ENCODE measurements around the gene SIT1. TPM values are rescaled to one million over a fixed set of nuclear protein-coding genes. Genes with fewer than 3 reads are reported as not detected.

Gene SIT1
- polyA plus RNA-seq, 1 experiment = not detected

GRCh38 chr9:35690614-35691333 lies 40.0 kb upstream of the SIT1 start:
- H3K36me3 ChIP-seq (ENCODE audit: control insufficient read depth, insufficient read depth, low read length) = peaks cover 14% of the 10 kb centered on the region
- POLR2A ChIA-PET = interaction anchor here (0.6 to 4.2 kb wide), 13 partner anchors 10 to 989 kb away, joined by 3 to 35 read pairs (median 4); partner anchors contain the start of genes CCDC107, CREB3, RMRP and TLN1
- no peak for TF ChIP-seq CTCF (IDR thresholded peaks at IDR 0.05; ENCODE audit: insufficient read depth, low read depth, low read length)
- peak overlapping the region; percentile 98 for H3K4me3 ChIP-seq (ENCODE audit: low read depth, low read length)
- peak; percentile 26 for DNase-seq (ENCODE audit: low read depth)
- CTCF ChIA-PET = interaction anchor here (0.6 to 3.8 kb wide), 9 partner anchors 8 to 87 kb away, joined by 3 to 26 read pairs (median 4); partner anchors contain the start of genes CCDC107 and RMRP
- no peaks in the 10 kb centered on the region for H3K27me3 ChIP-seq (ENCODE audit: control insufficient read depth, insufficient read depth, low read length)

GRCh38 chr9:35690294-35690613 lies 39.5 kb upstream of the SIT1 start:
- POLR2A ChIA-PET = interaction anchor here (0.6 to 4.2 kb wide), 9 partner anchors 9 to 988 kb away, joined by 3 to 35 read pairs (median 7); partner anchors contain the start of genes CCDC107, CREB3, RMRP and TLN1
- TF ChIP-seq CTCF (IDR thresholded peaks at IDR 0.05; ENCODE audit: insufficient read depth, low read depth, low read length) = no peak
- peaks cover 19% of the 10 kb centered on the region for H3K36me3 ChIP-seq (ENCODE audit: control insufficient read depth, insufficient read depth, low read length)
- peak overlapping the region; percentile 98 for H3K4me3 ChIP-seq (ENCODE audit: low read depth, low read length)
- CTCF ChIA-PET = interaction anchor here (0.6 to 3.8 kb wide), 8 partner anchors 9 to 153 kb away, joined by 3 to 26 read pairs (median 4); partner anchors contain the start of genes CCDC107, RMRP and TLN1
- peak; percentile 20 for DNase-seq (ENCODE audit: low read depth)
- no peaks in the 10 kb centered on the region for H3K27me3 ChIP-seq (ENCODE audit: control insufficient read depth, insufficient read depth, low read length)

- peak; percentile 46 for DNase-seq (ENCODE audit: low read depth)
- CTCF ChIA-PET = interaction anchor here (0.6 to 3.8 kb wide), 9 partner anchors 9 to 153 kb away, joined by 3 to 26 read pairs (median 5); partner anchors contain the start of genes CCDC107, RMRP and TLN1
- peak within 1 kb of the TSS; percentile 98 for H3K4me3 ChIP-seq (ENCODE audit: low read depth, low read length)
- TF ChIP-seq CTCF (IDR thresholded peaks at IDR 0.05; ENCODE audit: insufficient read depth, low read depth, low read length) = no peak
- POLR2A ChIA-PET = interaction anchor here (0.6 to 4.2 kb wide), 7 partner anchors 9 to 60 kb away, joined by 3 to 35 read pairs (median 7); partner anchors contain the start of genes CCDC107, CREB3, RMRP and TLN1
- no peaks in the 10 kb centered on the region for H3K27me3 ChIP-seq (ENCODE audit: control insufficient read depth, insufficient read depth, low read length)
- H3K36me3 ChIP-seq (ENCODE audit: control insufficient read depth, insufficient read depth, low read length) = peaks cover 25% of the 10 kb centered on the region
Observed at GRCh38 chr9:35689542-35690293, 39.0 kb upstream of the SIT1 start, which contains the start of gene TPM2. Gene TPM2 (minus strand): TSS chr9:35689925. CDS start chr9:35689817, 108 bp downstream.

- DNase-seq (ENCODE audit: low read depth) = peak; percentile 44
- H3K27me3 ChIP-seq (ENCODE audit: control insufficient read depth, insufficient read depth, low read length) = no peaks in the 10 kb centered on the region
- TF ChIP-seq CTCF (IDR thresholded peaks at IDR 0.05; ENCODE audit: insufficient read depth, low read depth, low read length) = no peak
- POLR2A ChIA-PET = interaction anchor here (0.5 to 4.2 kb wide), 6 partner anchors 9 to 44 kb away, joined by 3 to 35 read pairs (median 6); partner anchors contain the start of genes CREB3 and TLN1
- peaks cover 32% of the 10 kb centered on the region for H3K36me3 ChIP-seq (ENCODE audit: control insufficient read depth, insufficient read depth, low read length)
- CTCF ChIA-PET = interaction anchor here (0.6 to 3.8 kb wide), 9 partner anchors 7 to 134 kb away, joined by 3 to 13 read pairs (median 6); partner anchors contain the start of genes CCDC107, RMRP and TLN1
- peak overlapping the region; percentile 98 for H3K4me3 ChIP-seq (ENCODE audit: low read depth, low read length)
Observed at GRCh38 chr9:35688558-35689541, 38.1 kb upstream of the SIT1 start.
